Endothelial cell of umbilical vein (primary cell): ENCODE measurements around the gene SLCO2B1. TPM values are rescaled to one million over a fixed set of nuclear protein-coding genes. Genes with fewer than 3 reads are reported as not detected.

Source experiments
- BruUV-seq: library from RNA; stranded (reverse); fragments of 400-500 nt; replicated peaks from 2 replicates; lab custom pipeline; 2021; lab: Mats Ljungman, UMichigan
- CTCF ChIA-PET: fragments of 300-600, 350-600 bp; sonication (Branson Sonifier 250); formaldehyde crosslinking; loops from one replicate; lab custom pipeline; 2021; ENCODE audit warnings: antibody characterized with exemption, inconsistent platforms; lab: Charles Lee
- POLR2A ChIA-PET: fragments of 300-600, 350-600 bp; sonication (Branson Sonifier 250); formaldehyde crosslinking; loops from one replicate; lab custom pipeline; 2021; ENCODE audit warnings: antibody characterized with exemption, inconsistent platforms; lab: Charles Lee
- DNase-seq: peaks from one replicate; pipeline ENCODE4 v3.0.0-alpha.2; 2011; ENCODE audit warnings: low read depth, low spot score
- FAIRE-seq: peaks from 2 replicates; lab custom pipeline; 2011; peaks lifted over from hg19 to GRCh38; lab: Jason Lieb, UNC
- H2AFZ ChIP-seq: 2 replicates; pipeline ENCODE4 v1.6.0; 2012; ENCODE audit warnings: low read depth, low read length, control low read depth, inconsistent platforms
- H3K27ac ChIP-seq: 2 replicates; pipeline ENCODE4 v1.5.1; 2011; ENCODE audit warnings: low read depth, mild to moderate bottlenecking, control low read depth, low read length, moderate library complexity; ENCODE audit not compliant: insufficient read depth
- H3K27me3 ChIP-seq, 2 experiments: 2 replicates each; pipeline versions ENCODE4 v1.6.0 to v1.6.1; 2011; ENCODE audit warnings: low read length in 2 of 2, mixed read lengths in 1 of 2; ENCODE audit not compliant: control insufficient read depth in 2 of 2, insufficient read depth in 2 of 2
- H3K36me3 ChIP-seq, 2 experiments: 2 replicates in 1 of 2; 3 replicates in 1 of 2; pipeline ENCODE4 v1.5.1; 2011; ENCODE audit warnings: low read length in 2 of 2, mild to moderate bottlenecking in 1 of 2, moderate library complexity in 1 of 2; ENCODE audit not compliant: control insufficient read depth in 2 of 2, insufficient read depth in 2 of 2; ENCODE audit errors: extremely low read depth in 1 of 2
- H3K4me1 ChIP-seq: 3 replicates; pipeline ENCODE4 v1.5.1; 2011; ENCODE audit warnings: mild to moderate bottlenecking, low read length; ENCODE audit not compliant: control insufficient read depth, insufficient read depth; ENCODE audit errors: extremely low read depth
- H3K4me2 ChIP-seq: 2 replicates; pipeline ENCODE4 v1.6.1; 2011; ENCODE audit warnings: low read length, control low read depth, mixed read lengths; ENCODE audit not compliant: insufficient read depth
- H3K4me3 ChIP-seq, 3 experiments: fragments of 200-600 bp in 1 of 3; sonication (generic), shearing (Covaris generic) in 1 of 3; replicated peaks in 1 of 3; 2 replicates each; pipeline ENCODE4 v1.5.1; 2011 to 2016; ENCODE audit warnings: control low read depth in 3 of 3, low read length in 3 of 3, mild to moderate bottlenecking in 2 of 3, inconsistent platforms in 1 of 3, low read depth in 1 of 3, moderate library complexity in 1 of 3; ENCODE audit not compliant: insufficient read depth in 1 of 3
- H3K79me2 ChIP-seq: 2 replicates; pipeline ENCODE4 v1.6.0; 2012; ENCODE audit warnings: low read length, inconsistent platforms; ENCODE audit not compliant: control insufficient read depth, insufficient read depth
- H3K9ac ChIP-seq: replicated peaks from 2 replicates; pipeline ENCODE3; 2011; ENCODE audit warnings: low read length, control low read depth; ENCODE audit not compliant: insufficient read depth; ENCODE audit errors: extremely low read depth
- H3K9me1 ChIP-seq: replicated peaks from 3 replicates; pipeline ENCODE4 v1.6.0; 2011; ENCODE audit warnings: mild to moderate bottlenecking, low read length; ENCODE audit not compliant: control insufficient read depth, insufficient read depth; ENCODE audit errors: extremely low read depth
- H3K9me3 ChIP-seq: replicated peaks from 2 replicates; pipeline ENCODE4 v1.5.1; 2012; ENCODE audit warnings: low read length, inconsistent platforms; ENCODE audit not compliant: control insufficient read depth, insufficient read depth
- H4K20me1 ChIP-seq: replicated peaks from 2 replicates; pipeline ENCODE3; 2011; ENCODE audit warnings: mild to moderate bottlenecking, low read length; ENCODE audit not compliant: control insufficient read depth, insufficient read depth; ENCODE audit errors: extremely low read depth
- EZH2 ChIP-seq: IDR thresholded peaks from 2 replicates; pipeline ENCODE4 v1.6.1; 2012; ENCODE audit warnings: borderline replicate concordance, low read depth, mild to moderate bottlenecking, moderate library complexity, low read length, inconsistent platforms; ENCODE audit not compliant: severe bottlenecking
- FOS ChIP-seq: IDR thresholded peaks from 2 replicates; pipeline ENCODE4 v1.6.1; 2011; ENCODE audit warnings: mild to moderate bottlenecking, low read length, moderate library complexity, borderline replicate concordance; ENCODE audit not compliant: insufficient read depth
- GATA2 ChIP-seq: IDR thresholded peaks from 2 replicates; pipeline ENCODE4 v1.7.0; 2011; ENCODE audit warnings: low read depth, mild to moderate bottlenecking, moderate library complexity, mixed read lengths, low read length; ENCODE audit not compliant: insufficient read length, insufficient read depth
- JUN ChIP-seq: IDR thresholded peaks from 2 replicates; pipeline ENCODE4 v1.6.1; 2011; ENCODE audit warnings: borderline replicate concordance, low read depth; ENCODE audit not compliant: insufficient read length, insufficient read depth
- MYC ChIP-seq: IDR thresholded peaks from one replicate; pipeline ENCODE4 v1.6.1; 2011; ENCODE audit warnings: mild to moderate bottlenecking, low read depth, low read length
- POLR2A ChIP-seq: IDR thresholded peaks from 2 replicates; pipeline ENCODE4 v1.6.1; 2012; ENCODE audit warnings: low read depth, mild to moderate bottlenecking, control low read depth, low read length
- POLR2AphosphoS5 ChIP-seq: IDR thresholded peaks from 2 replicates; pipeline ENCODE4 v1.6.1; 2012; ENCODE audit warnings: low read depth, mild to moderate bottlenecking, control low read depth, low read length, moderate library complexity; ENCODE audit not compliant: insufficient read depth
- dilution Hi-C: fragments of 300-500 bp; cut with MboI; formaldehyde crosslinking; loops from one replicate; pipeline ENCODE4 v1.15.0; 2019; ENCODE audit warnings: low sequenced_read_pairs; ENCODE audit not compliant: extremely low pct_ligation_motif_present
- intact Hi-C: fragments of 100-400 bp; cut with micrococcal nuclease; formaldehyde crosslinking; loops from one replicate; pipeline ENCODE4 v1.10.0; 2022
- polyA plus RNA-seq, 4 experiments: library from polyadenylated mRNA; depleted of rRNA in 3 of 4; stranded (reverse) in 3 of 4; unstranded in 1 of 4; fragments of >200 nt; gene quantifications; 2 replicates each; pipeline versions ENCODE4 v1.2.1 to v1.2.3, GENCODE V29; 2011 to 2012; ENCODE audit warnings: missing spikeins in 1 of 4
- total RNA-seq: library from RNA; stranded (reverse); gene quantifications from 2 replicates; pipeline ENCODE4 v1.2.3, GENCODE V29; 2021
- TF ChIP-seq, protein P1 (sequence below): IDR thresholded peaks from 2 replicates; pipeline ENCODE4 v1.6.1; 2011; ENCODE audit not compliant: insufficient read depth, insufficient read length
- TF ChIP-seq, protein P2 (sequence below), 2 donors: IDR thresholded peaks; 1 replicate in 1 of 2; 2 replicates in 1 of 2; pipeline ENCODE4 v1.5.1; 2011; ENCODE audit warnings: low read length in 2 of 2, mild to moderate bottlenecking in 2 of 2, moderate library complexity in 2 of 2, control low read depth in 1 of 2, inconsistent platforms in 1 of 2, low read depth in 1 of 2; ENCODE audit not compliant: insufficient read depth in 1 of 2; ENCODE audit errors: extremely low read depth in 1 of 2

SLCO2B1 gene
- total and polyA plus RNA-seq, 2 donors (not counting 3 experiments of a cell fraction or from before 2014, with no cell fraction given): 0.04 TPM; not detected in 1

DNA sequence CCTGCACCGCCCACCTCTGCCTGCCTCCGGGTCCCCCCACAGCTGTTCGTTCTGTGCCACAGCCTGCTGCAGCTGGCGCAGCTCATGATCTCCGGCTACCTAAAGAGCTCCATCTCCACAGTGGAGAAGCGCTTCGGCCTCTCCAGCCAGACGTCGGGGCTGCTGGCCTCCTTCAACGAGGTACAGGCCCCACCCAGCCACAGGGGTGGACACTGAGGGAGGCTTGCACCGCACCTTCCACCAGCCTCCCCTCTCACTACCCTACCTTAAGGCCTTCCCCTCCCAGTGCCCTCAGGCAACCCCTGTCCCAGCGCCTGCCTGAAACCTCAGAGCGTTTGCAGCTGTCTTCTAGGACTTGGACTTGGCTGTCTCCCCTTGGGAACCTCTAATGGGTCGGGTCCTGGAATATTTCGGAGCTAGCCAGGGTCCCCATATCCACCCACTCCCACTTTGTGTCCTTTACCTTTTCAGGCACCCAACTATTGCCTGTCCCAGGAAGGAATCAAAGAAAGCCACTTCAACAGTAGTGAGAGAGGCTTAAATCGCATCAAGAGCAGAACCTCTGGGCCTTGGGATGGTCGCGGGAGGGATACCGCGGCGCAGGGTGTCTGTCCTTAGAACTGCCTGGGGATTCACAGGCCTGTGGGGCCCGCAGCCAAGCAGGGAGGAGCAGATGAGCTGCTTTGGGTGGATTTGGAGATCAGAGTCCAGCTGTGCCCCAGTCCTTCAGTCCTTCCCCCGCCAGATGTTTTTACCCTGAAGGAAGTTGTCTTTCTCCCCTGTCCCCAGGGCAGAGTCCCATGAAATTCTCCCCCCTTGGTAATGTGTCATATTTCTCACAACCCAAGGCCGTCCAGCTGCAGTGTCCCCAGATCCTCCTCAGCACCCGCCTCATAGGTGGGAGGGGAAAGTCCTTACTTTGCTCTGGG, 13.3 kb downstream of the SLCO2B1 start:
- H3K4me3 ChIP-seq: no peak overlapping the region
- intact Hi-C loops: no loop called here
- ChIA-PET POLR2A (no interaction called here), CTCF (interaction anchor here (1.0 to 2.0 kb wide), 8 partner anchors 18 to 84 kb away, joined by 3 to 12 read pairs (median 4); no protein-coding TSS in a partner anchor)
- no peaks in the 10 kb centered on the region for H3K36me3 ChIP-seq
- H3K4me1 ChIP-seq: peaks cover 11% of the 10 kb centered on the region
- no peak overlapping the region for H3K9ac ChIP-seq
- FAIRE-seq (no peak), DNase-seq (no peak)
- no peaks in the 10 kb centered on the region for H3K9me1 ChIP-seq
- no peak for TF ChIP-seq POLR2A
- no peak for TF ChIP-seq EZH2
- no peak for TF ChIP-seq JUN
- TF ChIP-seq, protein P1, sequence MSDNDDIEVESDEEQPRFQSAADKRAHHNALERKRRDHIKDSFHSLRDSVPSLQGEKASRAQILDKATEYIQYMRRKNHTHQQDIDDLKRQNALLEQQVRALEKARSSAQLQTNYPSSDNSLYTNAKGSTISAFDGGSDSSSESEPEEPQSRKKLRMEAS: no peak
- TF ChIP-seq GATA2: no peak
- TF ChIP-seq MYC: no peak
- TF ChIP-seq, protein P2, sequence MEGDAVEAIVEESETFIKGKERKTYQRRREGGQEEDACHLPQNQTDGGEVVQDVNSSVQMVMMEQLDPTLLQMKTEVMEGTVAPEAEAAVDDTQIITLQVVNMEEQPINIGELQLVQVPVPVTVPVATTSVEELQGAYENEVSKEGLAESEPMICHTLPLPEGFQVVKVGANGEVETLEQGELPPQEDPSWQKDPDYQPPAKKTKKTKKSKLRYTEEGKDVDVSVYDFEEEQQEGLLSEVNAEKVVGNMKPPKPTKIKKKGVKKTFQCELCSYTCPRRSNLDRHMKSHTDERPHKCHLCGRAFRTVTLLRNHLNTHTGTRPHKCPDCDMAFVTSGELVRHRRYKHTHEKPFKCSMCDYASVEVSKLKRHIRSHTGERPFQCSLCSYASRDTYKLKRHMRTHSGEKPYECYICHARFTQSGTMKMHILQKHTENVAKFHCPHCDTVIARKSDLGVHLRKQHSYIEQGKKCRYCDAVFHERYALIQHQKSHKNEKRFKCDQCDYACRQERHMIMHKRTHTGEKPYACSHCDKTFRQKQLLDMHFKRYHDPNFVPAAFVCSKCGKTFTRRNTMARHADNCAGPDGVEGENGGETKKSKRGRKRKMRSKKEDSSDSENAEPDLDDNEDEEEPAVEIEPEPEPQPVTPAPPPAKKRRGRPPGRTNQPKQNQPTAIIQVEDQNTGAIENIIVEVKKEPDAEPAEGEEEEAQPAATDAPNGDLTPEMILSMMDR (IDR thresholded peaks at IDR 0.05; ENCODE audit: extremely low read depth in 1 of 2, insufficient read depth in 1 of 2, low read depth in 1 of 2, low read length in 2 of 2): no peak
- no peak for TF ChIP-seq FOS
- TF ChIP-seq POLR2AphosphoS5: no peak
- no peak overlapping the region for H3K27ac ChIP-seq
- dilution Hi-C loops: no loop called here
- no TSS peak for BruUV-seq
- H3K4me2 ChIP-seq: no peak overlapping the region
- H3K79me2 ChIP-seq: no peaks in the 10 kb centered on the region
- H2AFZ ChIP-seq: no peak overlapping the region
- H3K9me3 ChIP-seq: no peaks in the 10 kb centered on the region
- no peaks in the 10 kb centered on the region for H4K20me1 ChIP-seq
- no peaks in the 10 kb centered on the region for H3K27me3 ChIP-seq
